HepG2 (cell line): ENCODE results near the gene OSBPL5. TPM values are rescaled to one million over a fixed set of nuclear protein-coding genes. Genes with fewer than 3 reads are reported as not detected.

ENCODE experiments used
- BRF2 ChIP-seq: sonication (generic); formaldehyde crosslinking; IDR thresholded peaks from 2 replicates; pipeline ENCODE4 v1.8.1; 2022; ENCODE audit warnings: mild to moderate bottlenecking, missing genetic modification reagents
- CBX5 ChIP-seq: sonication (generic); formaldehyde crosslinking; IDR thresholded peaks from 2 replicates; pipeline ENCODE4 v1.4.0; 2020; ENCODE audit warnings: missing genetic modification reagents, borderline replicate concordance
- CCDC6 ChIP-seq: sonication (generic); formaldehyde crosslinking; IDR thresholded peaks from 2 replicates; pipeline ENCODE4 v1.8.1; 2022; ENCODE audit warnings: mild to moderate bottlenecking, missing genetic modification reagents, moderate library complexity
- ESRRA ChIP-seq: sonication (generic); formaldehyde crosslinking; IDR thresholded peaks from 2 replicates; pipeline ENCODE4 v1.5.1; 2020; ENCODE audit warnings: mild to moderate bottlenecking, low read depth, missing genetic modification reagents
- FOSL2 ChIP-seq: sonication (generic); formaldehyde crosslinking; IDR thresholded peaks from 2 replicates; pipeline ENCODE4 v1.4.0; 2020; ENCODE audit warnings: missing genetic modification reagents
- MYC ChIP-seq: sonication (generic); formaldehyde crosslinking; IDR thresholded peaks from 2 replicates; pipeline ENCODE4 v1.9.0; 2021; ENCODE audit warnings: missing genetic modification reagents, borderline replicate concordance
- NR2C2 ChIP-seq: sonication (generic); formaldehyde crosslinking; IDR thresholded peaks from 2 replicates; pipeline ENCODE4 v1.4.0; 2020; ENCODE audit warnings: missing genetic modification reagents, mild to moderate bottlenecking, moderate library complexity, borderline replicate concordance
- SIX1 ChIP-seq: sonication (generic); formaldehyde crosslinking; IDR thresholded peaks from 2 replicates; pipeline ENCODE4 v1.4.0; 2020; ENCODE audit warnings: missing genetic modification reagents, borderline replicate concordance
- THAP11 ChIP-seq: IDR thresholded peaks from 2 replicates; pipeline ENCODE4 v1.6.1; 2016; ENCODE audit warnings: missing biosample characterization, missing genetic modification reagents
- ZKSCAN5 ChIP-seq: sonication (generic); formaldehyde crosslinking; IDR thresholded peaks from 2 replicates; pipeline ENCODE4 v1.5.1; 2020; ENCODE audit warnings: mild to moderate bottlenecking, missing genetic modification reagents
- ZNF574 ChIP-seq: sonication (generic); formaldehyde crosslinking; IDR thresholded peaks from 2 replicates; pipeline ENCODE4 v1.4.0; 2020; ENCODE audit warnings: missing genetic modification reagents
- ZNF746 ChIP-seq: sonication (generic); formaldehyde crosslinking; IDR thresholded peaks from 2 replicates; pipeline ENCODE4 v1.8.0; 2022; ENCODE audit warnings: mild to moderate bottlenecking, missing genetic modification reagents
- ZNF780A ChIP-seq: sonication (generic); formaldehyde crosslinking; IDR thresholded peaks from 2 replicates; pipeline ENCODE4 v1.8.0; 2022; ENCODE audit warnings: mild to moderate bottlenecking, missing genetic modification reagents, moderate library complexity
- ZSCAN12 ChIP-seq: sonication (generic); formaldehyde crosslinking; IDR thresholded peaks from 2 replicates; pipeline ENCODE4 v1.9.0; 2021; ENCODE audit warnings: mild to moderate bottlenecking, missing genetic modification reagents
- polyA plus RNA-seq, 8 experiments: library from polyadenylated mRNA; depleted of rRNA in 3 of 8; stranded (reverse) in 7 of 8; unstranded in 1 of 8; fragments of >200 nt; fragmentation: Illumina TruSeq in 4 of 8; extraction: Trizol in 4 of 8; gene quantifications; 2 replicates each; pipeline versions ENCODE4 v1.2.1 to v1.2.3, GENCODE V29; 2011 to 2016; ENCODE audit warnings: low read depth in 4 of 8, missing spikeins in 1 of 8, mixed read lengths in 1 of 8; ENCODE audit not compliant: insufficient read depth in 1 of 8
- total RNA-seq, 5 experiments: library from RNA; depleted of rRNA; stranded (reverse); fragments of >200 nt; fragmentation: Illumina TruSeq; extraction: Trizol; gene quantifications; 2 replicates each; pipeline ENCODE4 v1.2.3, GENCODE V29; 2016; ENCODE audit warnings: low read depth in 1 of 5
- TF ChIP-seq, protein P1 (sequence below): sonication (generic); formaldehyde crosslinking; IDR thresholded peaks from 2 replicates; pipeline ENCODE4 v1.4.0; 2020; ENCODE audit warnings: mild to moderate bottlenecking, missing genetic modification reagents
- TF ChIP-seq, protein P2 (sequence below): IDR thresholded peaks from 2 replicates; pipeline ENCODE4 v1.6.1; 2016; ENCODE audit warnings: low read depth, borderline replicate concordance

The OSBPL5 gene
- total and polyA plus RNA-seq, 2 of the 13 experiments (the other 11 are each of a cell fraction or from before 2014, with no cell fraction given): not detected

- no peak for TF ChIP-seq ZSCAN12 (CRISPR knock-in tag)
- peak; percentile 62 for TF ChIP-seq THAP11
- TF ChIP-seq BRF2 (CRISPR knock-in tag): no peak
- TF ChIP-seq CBX5: no peak
- TF ChIP-seq NR2C2 (CRISPR knock-in tag): no peak
- TF ChIP-seq ZKSCAN5: no peak
- TF ChIP-seq ZNF574 (CRISPR knock-in tag): no peak
- peak; percentile 36; the same call in 1 of the 2 replicates for TF ChIP-seq MYC (CRISPR knock-in tag)
- TF ChIP-seq ESRRA (CRISPR knock-in tag): no peak
- TF ChIP-seq FOSL2: peak; percentile 82
- TF ChIP-seq ZNF746 (CRISPR knock-in tag): no peak
- TF ChIP-seq SIX1: no peak
- TF ChIP-seq, protein P1, sequence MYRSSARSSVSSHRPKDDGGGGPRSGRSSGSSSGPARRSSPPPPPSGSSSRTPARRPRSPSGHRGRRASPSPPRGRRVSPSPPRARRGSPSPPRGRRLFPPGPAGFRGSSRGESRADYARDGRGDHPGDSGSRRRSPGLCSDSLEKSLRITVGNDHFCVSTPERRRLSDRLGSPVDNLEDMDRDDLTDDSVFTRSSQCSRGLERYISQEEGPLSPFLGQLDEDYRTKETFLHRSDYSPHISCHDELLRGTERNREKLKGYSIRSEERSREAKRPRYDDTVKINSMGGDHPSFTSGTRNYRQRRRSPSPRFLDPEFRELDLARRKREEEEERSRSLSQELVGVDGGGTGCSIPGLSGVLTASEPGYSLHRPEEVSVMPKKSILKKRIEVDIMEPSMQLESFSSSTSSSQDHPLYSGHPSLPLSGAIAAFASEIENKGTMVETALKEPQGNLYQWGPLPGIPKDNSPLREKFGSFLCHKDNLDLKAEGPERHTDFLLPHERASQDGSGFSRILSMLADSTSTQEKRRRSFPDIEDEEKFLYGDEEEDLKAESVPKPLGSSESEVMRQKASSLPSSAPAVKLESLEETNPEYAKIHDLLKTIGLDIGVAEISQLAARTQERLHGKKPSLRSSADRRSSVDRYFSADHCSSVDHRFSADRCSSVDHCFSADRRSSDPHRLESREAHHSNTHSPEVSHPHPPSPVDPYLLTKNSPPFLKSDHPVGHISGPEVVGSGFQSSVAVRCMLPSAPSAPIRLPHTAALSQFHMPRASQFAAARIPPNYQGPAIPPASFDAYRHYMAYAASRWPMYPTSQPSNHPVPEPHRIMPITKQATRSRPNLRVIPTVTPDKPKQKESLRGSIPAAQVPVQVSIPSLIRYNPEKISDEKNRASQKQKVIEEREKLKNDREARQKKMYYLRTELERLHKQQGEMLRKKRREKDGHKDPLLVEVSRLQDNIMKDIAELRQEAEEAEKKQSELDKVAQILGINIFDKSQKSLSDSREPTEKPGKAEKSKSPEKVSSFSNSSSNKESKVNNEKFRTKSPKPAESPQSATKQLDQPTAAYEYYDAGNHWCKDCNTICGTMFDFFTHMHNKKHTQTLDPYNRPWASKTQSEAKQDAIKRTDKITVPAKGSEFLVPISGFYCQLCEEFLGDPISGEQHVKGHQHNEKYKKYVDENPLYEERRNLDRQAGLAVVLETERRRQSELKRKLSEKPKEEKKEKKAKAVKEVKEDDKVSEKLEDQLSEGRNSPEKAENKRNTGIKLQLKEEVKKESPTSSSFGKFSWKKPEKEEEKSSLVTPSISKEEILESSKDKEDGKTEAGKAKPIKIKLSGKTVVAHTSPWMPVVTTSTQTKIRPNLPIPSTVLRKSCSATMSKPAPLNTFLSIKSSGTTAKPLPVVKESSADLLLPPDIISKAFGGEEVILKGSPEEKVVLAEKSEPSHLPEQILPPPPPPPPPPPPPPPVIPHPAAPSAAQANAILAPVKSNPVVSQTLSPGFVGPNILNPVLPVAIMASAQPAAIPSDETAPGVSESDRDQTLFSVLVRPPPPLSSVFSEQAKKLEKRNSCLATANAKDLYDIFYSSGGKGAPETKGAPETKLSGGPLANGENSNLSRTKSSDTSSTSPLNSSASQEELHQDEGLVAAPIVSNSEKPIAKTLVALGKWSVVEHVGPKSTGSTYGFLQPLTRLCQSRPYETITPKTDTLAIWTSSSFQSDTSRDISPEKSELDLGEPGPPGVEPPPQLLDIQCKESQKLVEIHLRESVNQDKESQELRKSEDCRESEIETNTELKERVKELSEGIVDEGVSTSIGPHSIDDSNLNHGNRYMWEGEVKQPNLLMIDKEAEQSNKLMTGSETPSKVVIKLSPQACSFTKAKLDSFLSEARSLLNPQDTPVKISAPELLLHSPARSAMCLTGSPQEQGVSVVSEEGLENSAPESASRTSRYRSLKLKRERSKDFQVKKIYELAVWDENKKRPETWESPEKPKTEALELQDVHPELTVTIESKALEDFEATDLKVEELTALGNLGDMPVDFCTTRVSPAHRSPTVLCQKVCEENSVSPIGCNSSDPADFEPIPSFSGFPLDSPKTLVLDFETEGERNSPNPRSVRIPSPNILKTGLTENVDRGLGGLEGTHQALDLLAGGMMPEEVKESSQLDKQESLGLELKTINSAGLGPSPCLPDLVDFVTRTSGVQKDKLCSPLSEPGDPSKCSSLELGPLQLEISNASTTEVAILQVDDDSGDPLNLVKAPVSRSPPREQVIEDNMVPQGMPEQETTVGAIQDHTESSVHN (CRISPR knock-in tag): no peak
- no peak for TF ChIP-seq CCDC6 (CRISPR knock-in tag)
- TF ChIP-seq, protein P2, sequence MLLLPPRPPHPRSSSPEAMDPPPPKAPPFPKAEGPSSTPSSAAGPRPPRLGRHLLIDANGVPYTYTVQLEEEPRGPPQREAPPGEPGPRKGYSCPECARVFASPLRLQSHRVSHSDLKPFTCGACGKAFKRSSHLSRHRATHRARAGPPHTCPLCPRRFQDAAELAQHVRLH (CRISPR knock-in tag): no peak
- no peak for TF ChIP-seq ZNF780A (CRISPR knock-in tag)
Measured at GRCh38 chr11:3058753-3059664, 106.1 kb downstream of the OSBPL5 start (continued).
